Activated naive CD8-positive, alpha-beta T cell treated with anti-CD3 and anti-CD28 coated beads, Interleukin-2, amount 50 U/mL, for 16 hours (primary cell): ENCODE measurements around the gene RASSF4.
"Not testable (repeated sequence)": the region's sequence is repeated elsewhere in the genome, so short reads cannot be mapped to it uniquely, and the experiment has no call there.

Source experiments
- DNase-seq: peaks from one replicate; pipeline ENCODE4 v3.0.0-alpha.2; 2020; ENCODE audit warnings: low read depth, low spot score

RASSF4 gene

DNA sequence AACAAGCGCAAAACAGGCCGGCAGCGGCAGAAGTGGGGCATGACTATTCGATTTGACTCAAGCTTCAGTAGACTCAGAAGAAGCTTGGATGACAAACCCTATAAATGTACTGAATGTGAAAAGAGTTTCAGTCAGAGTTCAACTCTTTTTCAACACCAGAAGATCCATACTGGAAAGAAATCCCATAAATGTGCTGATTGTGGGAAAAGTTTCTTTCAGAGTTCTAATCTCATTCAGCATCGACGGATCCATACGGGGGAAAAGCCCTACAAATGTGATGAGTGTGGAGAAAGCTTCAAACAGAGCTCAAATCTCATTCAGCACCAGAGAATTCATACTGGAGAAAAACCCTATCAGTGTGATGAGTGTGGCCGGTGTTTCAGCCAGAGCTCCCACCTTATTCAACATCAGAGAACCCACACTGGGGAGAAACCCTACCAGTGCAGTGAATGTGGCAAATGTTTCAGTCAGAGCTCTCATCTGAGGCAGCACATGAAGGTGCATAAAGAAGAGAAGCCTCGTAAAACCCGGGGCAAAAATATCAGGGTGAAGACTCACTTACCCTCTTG, 43.9 kb downstream of the RASSF4 start:
- no peak for DNase-seq

DNA sequence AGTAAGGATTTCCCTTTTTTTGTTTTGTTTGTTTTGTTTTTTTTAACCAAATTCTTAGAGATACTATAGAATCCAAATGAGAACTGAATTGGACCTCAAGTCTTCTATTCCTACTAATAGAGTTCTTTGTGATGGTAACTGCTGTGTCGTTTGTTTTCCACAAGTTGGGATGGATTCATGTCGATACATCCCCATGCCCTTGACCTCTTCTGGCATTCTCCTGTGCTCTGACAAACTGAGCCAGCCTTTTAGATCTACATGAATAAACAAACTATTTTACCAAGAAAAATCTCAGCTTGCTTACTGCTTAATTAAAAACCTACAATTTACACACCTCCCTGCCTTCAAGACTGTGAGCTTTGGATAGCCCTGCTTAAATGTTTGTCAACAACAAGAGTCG, 45.1 kb downstream of the RASSF4 start:
- DNase-seq, result no peak

DNA sequence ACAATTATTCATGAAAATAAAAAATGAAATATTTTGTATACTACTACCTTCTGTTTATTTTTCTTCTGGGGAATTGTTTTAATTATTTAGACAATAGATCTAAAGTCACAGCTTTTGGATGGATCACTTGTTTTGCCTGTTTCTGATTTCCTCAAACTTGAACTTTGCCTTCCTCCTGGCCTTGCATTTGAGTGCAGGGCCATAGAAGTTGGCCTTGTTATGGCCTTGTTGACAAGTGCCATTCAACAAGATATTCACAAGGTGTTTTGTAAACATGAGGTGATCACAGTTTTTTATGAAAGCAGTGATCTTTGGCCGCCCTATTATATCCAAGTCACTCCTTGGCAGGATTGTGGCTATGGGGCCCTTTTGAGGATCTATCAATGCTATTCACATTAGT, 45.7 kb downstream of the RASSF4 start:
- DNase-seq, result no peak

DNA sequence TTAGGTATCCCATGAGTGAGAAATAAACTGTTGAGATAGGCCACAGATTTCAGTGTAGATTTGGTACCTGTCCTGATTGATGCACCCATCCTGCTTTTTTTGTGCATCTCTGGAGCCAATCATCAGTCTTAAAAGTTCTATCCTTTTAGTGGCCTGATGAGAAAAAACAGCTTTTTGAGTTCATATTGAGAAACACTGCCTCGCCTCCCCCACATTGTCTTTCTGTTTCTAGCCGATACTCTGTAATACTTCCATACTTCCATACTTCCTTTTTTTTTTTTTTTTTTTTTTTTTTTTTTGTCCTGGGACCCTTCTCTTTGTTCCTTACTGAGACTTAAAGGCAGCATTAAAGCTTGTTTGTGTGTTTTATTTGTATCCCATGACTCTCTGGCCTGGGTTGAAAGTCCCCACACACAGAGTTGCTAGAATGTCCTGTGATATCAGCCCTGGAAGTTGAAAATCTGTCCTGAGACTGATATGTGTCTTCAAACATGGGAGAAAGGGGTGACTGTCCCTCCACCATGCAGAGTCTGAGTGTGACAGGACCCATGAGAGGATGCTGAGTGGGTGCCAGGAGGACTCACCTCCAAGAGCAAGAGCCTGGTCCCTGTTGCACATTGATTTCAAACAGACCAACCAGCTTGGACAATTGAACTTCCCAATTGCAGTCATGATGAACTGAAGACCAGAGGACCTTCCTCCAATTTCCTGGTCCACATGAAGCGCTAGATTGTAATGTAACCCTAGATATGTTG, 46.9 kb downstream of the RASSF4 start:
- no peak for DNase-seq

DNA sequence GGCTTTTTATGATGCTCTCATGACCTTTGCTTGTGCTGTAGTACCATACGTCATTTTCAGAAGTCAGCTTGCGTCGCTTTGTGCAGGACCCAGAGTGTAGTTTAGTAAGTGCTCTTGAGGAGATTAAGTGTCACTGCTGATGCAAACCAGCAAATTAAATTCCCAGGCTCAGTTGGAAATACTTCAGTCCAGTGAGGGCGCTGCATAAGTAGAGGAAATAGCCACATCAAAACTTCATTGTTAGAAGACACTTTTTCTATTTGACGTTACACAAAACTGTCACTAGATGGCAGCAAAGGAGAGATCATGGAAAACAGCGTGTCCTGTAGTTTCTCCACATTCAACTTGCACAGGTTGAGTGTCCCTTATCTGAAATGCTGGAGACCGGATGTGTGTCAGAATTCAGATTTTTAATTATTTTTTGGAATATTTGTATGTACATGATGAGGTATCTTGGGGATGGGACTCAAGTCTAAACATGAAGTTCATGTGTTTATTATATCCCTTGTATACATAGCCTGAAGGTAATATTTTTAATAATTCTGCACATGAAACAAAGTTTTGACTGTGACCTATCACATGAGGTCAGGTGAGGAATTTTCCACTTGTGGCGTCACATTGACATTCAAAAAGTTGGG, 49.0 kb downstream of the RASSF4 start:
- DNase-seq, result no peak

DNA sequence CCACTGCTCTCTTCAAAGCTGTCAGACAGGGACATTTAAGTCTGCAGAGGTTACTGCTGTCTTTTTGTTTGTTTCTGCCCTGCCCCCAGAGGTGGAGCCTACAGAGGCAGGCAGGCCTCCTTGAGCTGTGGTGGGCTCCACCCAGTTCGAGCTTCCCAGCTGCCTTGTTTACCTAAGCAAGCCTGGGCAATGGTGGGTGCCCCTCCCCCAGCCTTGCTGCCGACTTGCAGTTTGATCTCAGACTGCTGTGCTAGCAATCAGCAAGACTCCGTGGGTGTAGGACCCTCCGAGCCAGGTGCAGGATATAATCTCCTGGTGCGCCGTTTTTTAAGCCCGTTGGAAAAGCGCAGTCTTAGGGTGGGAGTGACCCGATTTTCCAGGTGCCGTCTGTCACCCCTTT, 55.0 kb downstream of the RASSF4 start:
- not testable (repeated sequence) for DNase-seq

DNA sequence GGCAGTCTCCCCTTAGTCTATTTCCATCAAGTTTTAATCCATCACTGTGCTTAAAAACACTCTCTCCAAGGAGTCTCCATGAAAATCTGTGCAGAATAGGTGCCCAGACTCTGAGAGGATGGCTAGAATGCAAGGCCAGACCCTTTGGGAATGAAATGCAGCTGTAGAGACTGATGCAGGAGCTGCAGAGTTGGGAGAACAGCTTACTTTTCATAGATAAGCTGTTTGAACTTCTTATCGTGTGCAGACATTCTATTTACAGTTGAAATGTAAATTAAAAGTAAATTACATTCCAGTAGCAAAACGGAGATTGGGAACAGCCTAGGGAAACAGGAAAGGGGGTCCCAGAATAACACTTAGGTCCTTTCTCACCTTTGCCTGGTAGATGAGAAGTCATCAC, 56.0 kb downstream of the RASSF4 start:
- DNase-seq, result no peak

DNA sequence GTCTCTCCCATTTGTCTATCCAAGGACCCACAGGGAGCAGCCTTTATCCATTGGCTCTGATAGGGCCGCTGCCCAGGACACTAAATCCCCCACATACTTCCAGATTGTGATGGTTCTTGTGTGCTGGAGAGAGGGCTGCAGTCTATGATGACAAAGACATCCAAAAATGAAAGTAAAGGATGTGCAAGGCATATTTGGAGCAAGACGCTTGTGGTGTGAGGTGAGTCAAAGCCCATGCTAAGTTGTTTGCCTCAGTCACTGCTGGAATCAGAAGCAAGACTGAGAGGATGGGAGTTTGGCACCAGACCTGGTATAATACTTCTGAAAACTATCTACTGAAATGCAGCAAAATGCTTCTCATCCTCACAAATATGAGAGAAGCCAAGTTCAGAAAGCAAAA, 63.8 kb downstream of the RASSF4 start:
- DNase-seq, result no peak

DNA sequence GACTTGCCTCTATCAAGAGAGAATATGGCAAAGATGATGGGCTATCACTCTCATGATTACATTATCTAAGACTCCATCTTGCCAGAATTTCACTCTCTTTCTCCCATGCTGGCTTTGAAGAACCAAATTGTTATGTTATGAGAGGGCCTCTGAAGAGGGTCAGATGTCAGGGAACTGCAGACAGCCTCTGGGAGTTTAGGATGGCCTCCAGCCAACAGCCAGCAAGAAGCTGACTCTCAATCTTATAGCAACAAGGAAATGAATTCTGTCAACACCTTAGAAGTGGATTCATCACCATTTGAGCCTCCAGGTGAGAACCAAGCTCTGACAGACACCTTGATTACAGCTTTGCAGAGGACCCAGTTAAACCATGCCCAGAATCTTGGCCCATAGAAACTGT, 74.7 kb downstream of the RASSF4 start:
- no peak for DNase-seq

DNA sequence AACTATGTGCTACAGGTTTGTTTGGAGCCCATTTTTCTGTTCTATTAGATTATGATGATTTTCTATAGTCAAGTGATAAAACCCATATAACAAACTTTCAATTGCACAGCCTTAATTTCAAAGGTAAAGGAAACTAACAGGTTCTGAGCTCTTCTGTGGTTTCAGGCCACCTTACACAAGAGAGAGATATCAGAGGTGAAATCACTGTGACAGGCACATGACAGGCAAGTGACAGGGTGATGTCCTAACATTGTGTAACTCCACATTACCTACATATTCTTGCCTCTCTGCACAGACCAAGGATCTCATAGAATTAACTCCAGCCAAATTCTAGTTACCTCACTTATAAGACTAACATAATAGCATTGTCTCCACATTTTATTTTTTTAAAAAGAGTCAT, 76.1 kb downstream of the RASSF4 start:
- no peak for DNase-seq

DNA sequence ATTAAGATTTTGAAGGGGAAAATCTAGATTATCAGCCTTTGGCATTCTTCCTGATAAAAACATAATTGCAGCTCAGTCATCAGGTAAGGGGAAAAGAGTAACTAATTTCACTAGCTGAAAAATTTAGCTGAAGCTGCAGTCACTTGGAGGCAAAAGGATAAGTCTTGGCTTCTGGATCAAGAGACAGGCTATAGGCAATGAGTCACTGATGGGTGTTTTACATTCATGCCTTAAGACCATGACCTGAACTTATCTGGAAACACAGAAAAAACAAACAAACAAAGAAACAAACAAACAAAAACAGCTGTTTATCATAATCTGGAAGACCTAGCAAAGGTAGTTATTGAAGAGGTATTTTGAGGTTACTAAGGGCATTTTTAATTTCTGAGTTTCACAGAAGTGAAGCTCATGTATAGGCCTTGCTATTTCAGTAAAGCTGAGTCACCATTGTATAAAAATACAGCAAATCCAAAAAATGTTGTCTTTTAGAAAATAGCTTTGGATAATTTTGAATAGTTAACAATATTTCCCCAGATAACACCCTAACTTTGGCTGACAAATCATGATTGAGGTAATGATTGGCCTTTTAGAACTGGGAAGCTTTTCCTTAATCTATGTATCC, 81.4 kb downstream of the RASSF4 start:
- DNase-seq, result no peak

DNA sequence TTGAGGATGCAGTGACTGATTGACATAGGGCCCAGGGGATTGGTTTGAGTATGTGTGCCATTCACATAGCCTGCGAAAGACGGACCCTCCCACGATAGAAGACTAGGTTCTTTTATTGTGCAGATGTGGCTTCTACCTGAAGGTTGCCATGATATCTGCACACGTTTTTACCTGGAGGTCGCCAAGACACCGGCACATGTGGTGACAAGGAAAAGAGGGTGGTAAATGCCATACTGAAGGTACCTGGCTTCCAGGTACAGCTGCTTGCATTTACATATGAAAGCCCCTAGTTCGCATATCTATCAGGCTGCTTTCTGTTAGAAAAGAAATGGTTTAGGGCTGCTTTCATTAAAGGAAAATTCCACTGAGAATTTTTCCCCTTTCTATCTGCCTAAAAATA, 84.7 kb downstream of the RASSF4 start:
- no peak for DNase-seq
